ENCODE measurements around the gene IL1RN. TPM values are rescaled to one million over a fixed set of nuclear protein-coding genes. Genes with fewer than 3 reads are reported as not detected.

IL1RN gene
- total and polyA plus RNA-seq, 2 of the 13 experiments (the other 11 are each of a cell fraction or from before 2014, with no cell fraction given) = 21.2 to 101 TPM

DNA sequence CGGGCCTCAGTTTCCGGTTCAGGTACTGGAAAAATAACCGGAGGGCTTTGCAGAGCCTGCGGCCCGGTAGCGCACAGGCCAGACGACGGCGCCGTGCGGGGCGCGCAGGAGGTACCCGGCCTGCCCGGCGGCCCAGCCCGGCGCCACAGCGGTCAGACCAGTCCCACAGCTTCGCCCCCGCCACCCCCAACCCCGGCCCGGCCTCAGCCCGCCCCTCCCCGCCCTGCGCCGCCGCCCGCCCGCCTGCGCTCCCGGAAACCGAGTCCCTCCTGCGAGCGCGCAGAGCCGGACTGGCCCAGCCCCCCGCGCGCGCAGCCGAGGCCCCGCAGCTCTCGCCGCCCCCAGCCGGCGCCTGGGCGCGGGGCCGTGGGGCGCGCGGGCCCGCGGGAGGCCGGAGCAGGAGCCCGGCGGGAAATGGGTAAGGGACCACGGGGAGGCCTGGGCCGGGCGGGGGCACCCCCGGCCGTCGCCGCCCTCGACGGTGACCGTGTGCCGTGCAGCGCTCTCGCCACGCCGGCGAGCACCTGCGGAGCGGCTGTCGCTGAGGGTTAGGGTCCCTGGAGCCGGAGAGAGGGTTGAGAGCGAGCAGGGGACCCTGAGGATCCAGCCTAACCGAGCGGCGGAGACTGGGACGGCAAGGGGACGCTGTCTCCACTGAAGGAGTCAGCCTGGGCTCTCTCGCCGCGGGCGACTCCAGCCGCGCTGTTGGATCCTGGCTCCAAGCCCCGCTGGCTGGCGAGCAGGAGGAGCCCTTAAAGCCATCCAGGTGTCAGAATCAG is 29.9 kb downstream of the IL1RN start (continued):
- TF ChIP-seq, protein P1, sequence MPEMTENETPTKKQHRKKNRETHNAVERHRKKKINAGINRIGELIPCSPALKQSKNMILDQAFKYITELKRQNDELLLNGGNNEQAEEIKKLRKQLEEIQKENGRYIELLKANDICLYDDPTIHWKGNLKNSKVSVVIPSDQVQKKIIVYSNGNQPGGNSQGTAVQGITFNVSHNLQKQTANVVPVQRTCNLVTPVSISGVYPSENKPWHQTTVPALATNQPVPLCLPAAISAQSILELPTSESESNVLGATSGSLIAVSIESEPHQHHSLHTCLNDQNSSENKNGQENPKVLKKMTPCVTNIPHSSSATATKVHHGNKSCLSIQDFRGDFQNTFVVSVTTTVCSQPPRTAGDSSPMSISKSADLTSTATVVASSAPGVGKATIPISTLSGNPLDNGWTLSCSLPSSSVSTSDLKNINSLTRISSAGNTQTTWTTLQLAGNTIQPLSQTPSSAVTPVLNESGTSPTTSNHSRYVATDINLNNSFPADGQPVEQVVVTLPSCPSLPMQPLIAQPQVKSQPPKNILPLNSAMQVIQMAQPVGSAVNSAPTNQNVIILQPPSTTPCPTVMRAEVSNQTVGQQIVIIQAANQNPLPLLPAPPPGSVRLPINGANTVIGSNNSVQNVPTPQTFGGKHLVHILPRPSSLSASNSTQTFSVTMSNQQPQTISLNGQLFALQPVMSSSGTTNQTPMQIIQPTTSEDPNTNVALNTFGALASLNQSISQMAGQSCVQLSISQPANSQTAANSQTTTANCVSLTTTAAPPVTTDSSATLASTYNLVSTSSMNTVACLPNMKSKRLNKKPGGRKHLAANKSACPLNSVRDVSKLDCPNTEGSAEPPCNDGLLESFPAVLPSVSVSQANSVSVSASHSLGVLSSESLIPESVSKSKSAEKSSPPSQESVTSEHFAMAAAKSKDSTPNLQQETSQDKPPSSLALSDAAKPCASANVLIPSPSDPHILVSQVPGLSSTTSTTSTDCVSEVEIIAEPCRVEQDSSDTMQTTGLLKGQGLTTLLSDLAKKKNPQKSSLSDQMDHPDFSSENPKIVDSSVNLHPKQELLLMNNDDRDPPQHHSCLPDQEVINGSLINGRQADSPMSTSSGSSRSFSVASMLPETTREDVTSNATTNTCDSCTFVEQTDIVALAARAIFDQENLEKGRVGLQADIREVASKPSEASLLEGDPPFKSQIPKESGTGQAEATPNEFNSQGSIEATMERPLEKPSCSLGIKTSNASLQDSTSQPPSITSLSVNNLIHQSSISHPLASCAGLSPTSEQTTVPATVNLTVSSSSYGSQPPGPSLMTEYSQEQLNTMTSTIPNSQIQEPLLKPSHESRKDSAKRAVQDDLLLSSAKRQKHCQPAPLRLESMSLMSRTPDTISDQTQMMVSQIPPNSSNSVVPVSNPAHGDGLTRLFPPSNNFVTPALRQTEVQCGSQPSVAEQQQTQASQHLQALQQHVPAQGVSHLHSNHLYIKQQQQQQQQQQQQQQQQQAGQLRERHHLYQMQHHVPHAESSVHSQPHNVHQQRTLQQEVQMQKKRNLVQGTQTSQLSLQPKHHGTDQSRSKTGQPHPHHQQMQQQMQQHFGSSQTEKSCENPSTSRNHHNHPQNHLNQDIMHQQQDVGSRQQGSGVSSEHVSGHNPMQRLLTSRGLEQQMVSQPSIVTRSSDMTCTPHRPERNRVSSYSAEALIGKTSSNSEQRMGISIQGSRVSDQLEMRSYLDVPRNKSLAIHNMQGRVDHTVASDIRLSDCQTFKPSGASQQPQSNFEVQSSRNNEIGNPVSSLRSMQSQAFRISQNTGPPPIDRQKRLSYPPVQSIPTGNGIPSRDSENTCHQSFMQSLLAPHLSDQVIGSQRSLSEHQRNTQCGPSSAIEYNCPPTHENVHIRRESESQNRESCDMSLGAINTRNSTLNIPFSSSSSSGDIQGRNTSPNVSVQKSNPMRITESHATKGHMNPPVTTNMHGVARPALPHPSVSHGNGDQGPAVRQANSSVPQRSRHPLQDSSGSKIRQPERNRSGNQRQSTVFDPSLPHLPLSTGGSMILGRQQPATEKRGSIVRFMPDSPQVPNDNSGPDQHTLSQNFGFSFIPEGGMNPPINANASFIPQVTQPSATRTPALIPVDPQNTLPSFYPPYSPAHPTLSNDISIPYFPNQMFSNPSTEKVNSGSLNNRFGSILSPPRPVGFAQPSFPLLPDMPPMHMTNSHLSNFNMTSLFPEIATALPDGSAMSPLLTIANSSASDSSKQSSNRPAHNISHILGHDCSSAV (CRISPR knock-in tag; IDR thresholded peaks at IDR 0.05; ENCODE audit: borderline replicate concordance) = no peak
- TF ChIP-seq SOX6 (IDR thresholded peaks at IDR 0.05) = no peak
- no peak for TF ChIP-seq SOX6 (CRISPR knock-in tag; IDR thresholded peaks at IDR 0.05)
- no peak for TF ChIP-seq ZIK1 (CRISPR knock-in tag; IDR thresholded peaks at IDR 0.05; ENCODE audit: borderline replicate concordance, low read depth)
- no peak for TF ChIP-seq ZBTB38 (CRISPR knock-in tag; IDR thresholded peaks at IDR 0.05)
- TF ChIP-seq PHF20 (CRISPR knock-in tag; IDR thresholded peaks at IDR 0.05) = no peak
- peak; percentile 38; the same call in 1 of the 2 replicates for TF ChIP-seq ZNF768 (CRISPR knock-in tag; IDR thresholded peaks at IDR 0.05)
- no peak for TF ChIP-seq HOXD1 (CRISPR knock-in tag; IDR thresholded peaks at IDR 0.05)
- no peak for TF ChIP-seq FOXK1 (CRISPR knock-in tag; IDR thresholded peaks at IDR 0.05; ENCODE audit: borderline replicate concordance, low read depth)
- TF ChIP-seq, protein P2, sequence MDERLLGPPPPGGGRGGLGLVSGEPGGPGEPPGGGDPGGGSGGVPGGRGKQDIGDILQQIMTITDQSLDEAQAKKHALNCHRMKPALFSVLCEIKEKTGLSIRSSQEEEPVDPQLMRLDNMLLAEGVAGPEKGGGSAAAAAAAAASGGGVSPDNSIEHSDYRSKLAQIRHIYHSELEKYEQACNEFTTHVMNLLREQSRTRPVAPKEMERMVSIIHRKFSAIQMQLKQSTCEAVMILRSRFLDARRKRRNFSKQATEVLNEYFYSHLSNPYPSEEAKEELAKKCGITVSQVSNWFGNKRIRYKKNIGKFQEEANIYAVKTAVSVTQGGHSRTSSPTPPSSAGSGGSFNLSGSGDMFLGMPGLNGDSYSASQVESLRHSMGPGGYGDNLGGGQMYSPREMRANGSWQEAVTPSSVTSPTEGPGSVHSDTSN (CRISPR knock-in tag; IDR thresholded peaks at IDR 0.05) = no peak
- TF ChIP-seq CHD2 (IDR thresholded peaks at IDR 0.05; ENCODE audit: low read depth, low read length) = no peak
- TF ChIP-seq ZNF124 (CRISPR knock-in tag; IDR thresholded peaks at IDR 0.05) = no peak
- TF ChIP-seq ONECUT2 (CRISPR knock-in tag; IDR thresholded peaks at IDR 0.05) = no peak
- no peak for TF ChIP-seq SUZ12 (IDR thresholded peaks at IDR 0.05; ENCODE audit: low read depth, low read length)
- no peak for TF ChIP-seq NFRKB (IDR thresholded peaks at IDR 0.05)
- TF ChIP-seq, protein P3, sequence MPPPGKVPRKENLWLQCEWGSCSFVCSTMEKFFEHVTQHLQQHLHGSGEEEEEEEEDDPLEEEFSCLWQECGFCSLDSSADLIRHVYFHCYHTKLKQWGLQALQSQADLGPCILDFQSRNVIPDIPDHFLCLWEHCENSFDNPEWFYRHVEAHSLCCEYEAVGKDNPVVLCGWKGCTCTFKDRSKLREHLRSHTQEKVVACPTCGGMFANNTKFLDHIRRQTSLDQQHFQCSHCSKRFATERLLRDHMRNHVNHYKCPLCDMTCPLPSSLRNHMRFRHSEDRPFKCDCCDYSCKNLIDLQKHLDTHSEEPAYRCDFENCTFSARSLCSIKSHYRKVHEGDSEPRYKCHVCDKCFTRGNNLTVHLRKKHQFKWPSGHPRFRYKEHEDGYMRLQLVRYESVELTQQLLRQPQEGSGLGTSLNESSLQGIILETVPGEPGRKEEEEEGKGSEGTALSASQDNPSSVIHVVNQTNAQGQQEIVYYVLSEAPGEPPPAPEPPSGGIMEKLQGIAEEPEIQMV (CRISPR knock-in tag; IDR thresholded peaks at IDR 0.05; ENCODE audit: low read depth) = no peak
- no peak for TF ChIP-seq RBAK (CRISPR knock-in tag; IDR thresholded peaks at IDR 0.05)
- TF ChIP-seq PAX8 (CRISPR knock-in tag; IDR thresholded peaks at IDR 0.05; ENCODE audit: borderline replicate concordance) = no peak; the same call in 1 of the 2 replicates
- TF ChIP-seq NFIB (CRISPR knock-in tag; IDR thresholded peaks at IDR 0.05; ENCODE audit: borderline replicate concordance) = no peak
- no peak for TF ChIP-seq TOE1 (CRISPR knock-in tag; IDR thresholded peaks at IDR 0.05)
- TF ChIP-seq MAFG (CRISPR knock-in tag; IDR thresholded peaks at IDR 0.05) = no peak
